Measurements from ENCODE around the gene PHPT1. TPM values are rescaled to one million over a fixed set of nuclear protein-coding genes. Genes with fewer than 3 reads are reported as not detected.
"Not testable (repeated sequence)": the region's sequence is repeated elsewhere in the genome, so short reads cannot be mapped to it uniquely, and the experiment has no call there.

PHPT1 gene
- 134 and 145 TPM in 2 replicates for total RNA-seq

DNA sequence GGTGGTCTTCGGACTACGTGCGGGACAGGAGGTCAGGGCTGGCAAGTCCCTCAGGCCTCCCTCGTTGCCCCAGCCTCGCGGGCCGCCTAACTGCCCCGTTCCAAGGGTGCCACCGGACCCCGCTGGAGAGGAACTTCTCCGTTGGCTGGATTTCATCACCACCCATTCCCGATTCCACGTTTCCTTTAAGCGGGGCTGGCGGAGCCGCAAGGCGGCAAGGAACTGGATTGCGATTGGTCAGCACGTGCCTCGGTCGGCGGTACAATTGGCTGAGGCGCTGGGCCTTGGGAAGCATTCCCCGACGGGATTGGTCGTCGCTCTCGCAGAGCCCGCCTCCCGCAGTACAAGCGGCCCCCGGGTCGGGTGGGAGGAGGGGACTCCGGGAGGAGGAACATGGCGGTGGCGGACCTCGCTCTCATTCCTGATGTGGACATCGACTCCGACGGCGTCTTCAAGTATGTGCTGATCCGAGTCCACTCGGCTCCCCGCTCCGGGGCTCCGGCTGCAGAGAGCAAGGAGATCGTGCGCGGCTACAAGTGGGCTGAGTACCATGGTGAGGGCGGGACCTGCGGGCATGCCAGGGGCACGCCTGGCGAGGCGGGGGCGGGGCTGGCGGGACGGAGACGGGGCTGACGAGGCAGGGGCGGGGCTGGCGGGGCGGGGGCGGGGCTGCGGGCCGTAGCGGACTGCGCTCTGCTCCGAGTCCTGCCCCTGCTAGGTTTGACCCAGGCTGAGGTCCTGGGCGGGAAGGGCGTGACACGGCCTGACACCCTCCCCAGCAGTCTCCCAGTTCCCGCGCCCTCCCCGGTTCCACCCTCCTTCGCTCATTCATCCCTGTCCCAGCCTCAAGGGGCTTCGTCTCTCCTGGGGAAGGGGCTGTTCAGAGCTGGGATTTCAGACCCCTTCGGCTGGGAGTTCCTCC is at the start of gene PHPT1:
Gene PHPT1, plus strand, starts transcription at position 372 of the 922 bp plus-strand sequence. Its CDS starts 22 bp downstream, at position 394.
- H3K36me3 Mint-ChIP-seq (ENCODE audit: low read depth): peaks cover 27% of the 10 kb centered on the region
- no peaks in the 10 kb centered on the region for H3K9me3 Mint-ChIP-seq
- peak within 1 kb of the TSS; percentile 94 for H3K27ac Mint-ChIP-seq
- peaks cover 11% of the 10 kb centered on the region for H3K4me1 Mint-ChIP-seq
- peak within 1 kb of the TSS; percentile 96 for H3K4me3 Mint-ChIP-seq
- intact Hi-C loops (cut with micrococcal nuclease): loop anchor here (1.0 to 10.0 kb wide), 8 partner anchors 18 to 316 kb away; partner anchors contain the start of genes EDF1, FBXW5, NPDC1 and TMEM141
- H3K27me3 Mint-ChIP-seq: peaks cover 7% of the 10 kb centered on the region
- peak; percentile 99 for DNase-seq

DNA sequence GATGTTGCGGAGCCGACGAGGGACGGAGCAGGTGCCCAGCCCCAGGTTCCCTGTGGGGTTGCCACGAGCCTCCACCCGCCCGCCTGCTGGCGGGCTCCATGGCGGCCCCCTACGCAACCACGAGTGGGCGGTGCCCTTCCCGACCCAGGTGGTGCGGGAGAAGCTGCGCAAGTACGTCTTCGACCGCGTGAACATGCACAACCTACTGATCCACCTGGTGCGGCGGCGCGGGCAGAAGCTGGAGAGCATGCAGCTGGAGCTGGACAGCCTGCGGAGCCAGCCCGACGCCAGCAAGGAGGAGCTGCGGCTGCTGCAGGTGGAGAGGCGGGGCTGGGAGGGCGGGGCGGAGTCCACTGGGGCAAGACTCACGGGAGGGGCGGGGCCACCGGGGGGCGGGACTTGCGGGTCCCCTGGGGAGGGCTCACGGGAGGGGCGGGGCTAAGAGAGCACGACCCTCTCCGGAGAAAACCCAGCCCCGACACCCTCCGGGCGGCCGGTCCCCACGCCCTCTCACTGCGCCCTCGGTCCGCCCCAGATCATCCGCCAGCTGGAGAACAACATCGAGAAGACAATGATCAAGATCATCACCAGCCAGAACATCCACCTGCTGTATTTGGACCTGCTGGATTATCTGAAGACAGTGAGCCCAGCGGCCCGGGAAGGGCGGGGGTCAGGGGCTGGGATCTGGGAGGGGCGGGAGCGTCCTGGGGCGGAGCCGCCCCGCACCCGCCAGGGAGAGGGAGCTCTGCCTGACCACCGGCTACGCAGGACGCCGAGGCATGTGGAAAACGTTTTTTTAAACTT is 49.2 kb upstream of the PHPT1 start:
- H3K4me3 Mint-ChIP-seq: peak overlapping the region; percentile 86
- H3K27me3 Mint-ChIP-seq: peaks cover 26% of the 10 kb centered on the region
- peak; percentile 91 for DNase-seq
- peaks cover 10% of the 10 kb centered on the region for H3K4me1 Mint-ChIP-seq
- H3K36me3 Mint-ChIP-seq (ENCODE audit: low read depth): no peaks in the 10 kb centered on the region
- H3K9me3 Mint-ChIP-seq: no peaks in the 10 kb centered on the region
- intact Hi-C loops (cut with micrococcal nuclease): loop anchor here (1.0 to 10.0 kb wide), 4 partner anchors 9 to 655 kb away; partner anchors contain the start of genes NSMF, PHPT1, TMEM141 and TRAF2
- H3K27ac Mint-ChIP-seq: peak overlapping the region; percentile 59

DNA sequence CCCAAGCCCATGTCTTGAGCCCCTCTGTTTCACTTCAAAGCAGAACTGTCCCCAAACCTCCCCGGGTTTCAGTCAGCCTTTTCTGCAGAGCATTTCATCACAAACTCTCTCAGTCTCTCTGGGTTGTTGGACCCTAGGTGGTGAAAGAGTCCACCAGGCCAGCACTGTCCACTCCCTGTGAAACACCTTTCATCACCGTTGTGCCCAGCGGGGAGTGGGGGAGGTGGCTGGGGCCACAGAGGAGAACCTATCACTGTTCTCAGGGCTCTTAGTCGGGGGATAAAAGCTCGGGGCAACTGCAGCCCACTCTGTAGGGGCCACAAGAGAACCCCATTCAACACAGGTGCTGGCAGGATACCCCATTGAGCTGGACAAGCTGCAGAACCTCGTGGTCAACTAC is 46.9 kb upstream of the PHPT1 start:
- no peak overlapping the region for H3K27ac Mint-ChIP-seq
- peaks cover 14% of the 10 kb centered on the region for H3K27me3 Mint-ChIP-seq
- intact Hi-C loops (cut with micrococcal nuclease): loop anchor here (10.0 kb wide), 1 partner anchor 82 kb away; the partner anchor contains the start of gene TRAF2
- H3K4me1 Mint-ChIP-seq: peaks cover 21% of the 10 kb centered on the region
- no peak overlapping the region for H3K4me3 Mint-ChIP-seq
- H3K9me3 Mint-ChIP-seq: no peaks in the 10 kb centered on the region
- DNase-seq: no peak
- peaks cover 3% of the 10 kb centered on the region for H3K36me3 Mint-ChIP-seq (ENCODE audit: low read depth)

DNA sequence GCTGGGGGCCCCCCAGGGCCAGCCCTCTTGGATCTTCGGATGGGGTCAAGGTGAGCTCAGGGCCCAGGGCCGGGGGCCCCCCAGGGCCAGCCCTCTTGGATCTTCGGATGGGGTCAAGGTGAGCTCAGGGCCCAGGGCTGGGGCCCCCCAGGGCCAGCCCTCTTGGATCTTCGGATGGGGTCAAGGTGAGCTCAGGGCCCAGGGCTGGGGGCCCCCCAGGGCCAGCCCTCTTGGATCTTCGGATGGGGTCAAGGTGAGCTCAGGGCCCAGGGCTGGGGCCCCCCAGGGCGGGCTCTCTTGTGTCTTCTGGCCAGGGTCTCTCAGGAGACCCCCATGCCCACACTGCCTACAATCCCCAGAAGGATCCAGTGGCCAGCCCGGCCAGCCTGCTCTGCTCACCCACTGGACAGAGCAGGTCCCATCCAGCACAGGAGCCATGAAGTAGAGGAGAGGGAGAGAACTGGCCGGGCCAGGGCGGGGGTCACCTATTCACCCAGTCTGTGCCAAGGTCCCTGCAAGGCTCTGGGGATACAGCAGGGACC is 46.1 kb upstream of the PHPT1 start:
- not testable (repeated sequence) for H3K36me3 Mint-ChIP-seq (ENCODE audit: low read depth); H3K9me3 Mint-ChIP-seq; H3K4me3 Mint-ChIP-seq; DNase-seq; H3K27ac Mint-ChIP-seq
- H3K4me1 Mint-ChIP-seq: peaks cover 21% of the 10 kb centered on the region
- H3K27me3 Mint-ChIP-seq: peaks cover 11% of the 10 kb centered on the region
- intact Hi-C loops (cut with micrococcal nuclease): loop anchor here (10.0 kb wide), 1 partner anchor 82 kb away; the partner anchor contains the start of gene TRAF2

DNA sequence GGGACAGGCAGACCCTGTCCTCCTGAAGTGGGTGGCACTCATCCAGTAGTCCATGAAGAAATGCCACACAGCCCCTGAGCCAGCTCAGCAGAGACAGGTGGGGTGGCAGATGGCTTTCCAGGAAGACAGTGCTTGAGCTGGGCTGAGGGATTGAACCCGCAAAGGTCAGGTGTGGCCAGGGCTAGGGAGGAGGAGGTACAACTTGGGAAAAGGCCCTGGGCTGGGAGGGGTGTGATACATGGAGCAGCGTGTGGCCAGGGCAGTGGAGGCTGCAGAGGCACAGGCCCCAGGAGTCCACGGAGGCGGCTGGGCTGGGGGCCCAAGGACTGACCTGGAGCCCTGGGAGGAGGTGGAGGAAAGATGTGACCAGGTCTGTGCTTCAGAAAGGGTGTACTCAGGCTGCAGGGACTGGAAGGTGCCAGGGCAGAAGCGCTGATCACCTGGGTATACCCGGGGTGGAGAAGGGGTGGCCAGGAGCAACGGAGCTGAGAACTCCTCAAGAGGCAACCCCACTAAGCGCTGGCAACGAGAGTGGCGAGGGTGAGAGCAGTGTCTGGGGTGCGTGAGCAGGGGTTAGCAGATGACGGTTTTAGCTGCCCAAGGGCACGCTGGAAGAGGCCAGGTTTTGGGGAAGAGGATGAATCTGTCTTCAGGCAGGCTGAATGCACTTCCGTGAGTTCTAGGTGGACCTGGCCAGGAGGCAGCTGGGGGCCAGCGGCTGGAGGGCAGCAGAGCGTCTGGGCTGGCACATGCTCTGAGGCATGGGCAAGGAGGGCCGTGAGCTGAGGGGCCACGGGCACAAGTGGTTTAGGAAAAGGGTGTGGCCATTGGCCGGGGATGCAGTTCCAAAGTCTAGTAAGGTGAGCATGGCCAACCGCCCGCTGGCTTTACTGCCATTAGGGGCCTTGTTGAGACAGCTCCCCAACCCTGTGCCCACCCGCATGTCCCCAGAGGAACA is 45.4 kb upstream of the PHPT1 start:
- Mint-ChIP-seq H3K9me3 (no peaks in the 10 kb centered on the region), H3K27ac (no peak overlapping the region), H3K4me3 (no peak overlapping the region), H3K27me3 (peaks cover 11% of the 10 kb centered on the region), H3K36me3 (ENCODE audit: low read depth) (peaks cover 3% of the 10 kb centered on the region), H3K4me1 (peaks cover 24% of the 10 kb centered on the region)
- DNase-seq: no peak
- intact Hi-C loops (cut with micrococcal nuclease): loop anchor here (10.0 kb wide), 1 partner anchor 81 kb away; the partner anchor contains the start of gene TRAF2

DNA sequence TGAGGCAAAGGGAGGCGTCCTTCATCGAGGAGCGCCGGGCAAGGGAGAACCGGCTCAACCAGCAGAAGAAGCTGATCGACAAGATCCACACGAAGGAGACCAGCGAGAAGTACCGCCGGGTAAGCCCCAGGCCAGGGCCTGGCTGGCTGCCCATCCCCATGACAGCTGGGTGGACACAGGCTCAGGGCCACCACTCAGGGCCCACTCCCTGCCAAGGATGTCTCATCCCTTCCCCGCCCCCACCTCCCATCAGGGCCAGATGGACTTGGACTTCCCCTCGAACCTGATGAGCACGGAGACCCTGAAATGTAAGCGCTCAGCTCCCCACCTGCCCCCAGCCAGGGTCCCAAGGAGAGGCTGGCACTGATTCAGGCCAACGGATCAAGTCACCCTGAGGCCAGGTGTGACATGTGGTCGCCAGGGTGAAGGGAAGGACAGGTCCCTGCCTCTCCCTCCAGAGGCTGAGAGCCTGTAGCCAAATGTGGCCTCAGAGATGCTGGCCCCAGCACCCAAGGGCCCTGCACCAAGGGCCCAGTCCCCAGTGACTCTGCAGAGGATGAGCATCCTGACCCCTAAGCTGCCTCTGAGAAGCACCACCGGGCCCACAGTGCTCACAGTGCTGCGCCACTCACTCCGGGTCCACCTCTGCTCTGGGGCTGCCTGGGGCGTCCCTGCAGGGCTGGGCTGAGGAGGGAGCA is 44.6 kb upstream of the PHPT1 start:
- H3K27me3 Mint-ChIP-seq: peaks cover 11% of the 10 kb centered on the region
- H3K4me3 Mint-ChIP-seq: no peak overlapping the region
- no peaks in the 10 kb centered on the region for H3K9me3 Mint-ChIP-seq
- H3K27ac Mint-ChIP-seq: no peak overlapping the region
- DNase-seq: no peak
- peaks cover 30% of the 10 kb centered on the region for H3K4me1 Mint-ChIP-seq
- intact Hi-C loops (cut with micrococcal nuclease): loop anchor here (5.0 to 10.0 kb wide), 2 partner anchors 80 to 98 kb away; partner anchors contain the start of gene TRAF2
- H3K36me3 Mint-ChIP-seq (ENCODE audit: low read depth): peaks cover 12% of the 10 kb centered on the region

DNA sequence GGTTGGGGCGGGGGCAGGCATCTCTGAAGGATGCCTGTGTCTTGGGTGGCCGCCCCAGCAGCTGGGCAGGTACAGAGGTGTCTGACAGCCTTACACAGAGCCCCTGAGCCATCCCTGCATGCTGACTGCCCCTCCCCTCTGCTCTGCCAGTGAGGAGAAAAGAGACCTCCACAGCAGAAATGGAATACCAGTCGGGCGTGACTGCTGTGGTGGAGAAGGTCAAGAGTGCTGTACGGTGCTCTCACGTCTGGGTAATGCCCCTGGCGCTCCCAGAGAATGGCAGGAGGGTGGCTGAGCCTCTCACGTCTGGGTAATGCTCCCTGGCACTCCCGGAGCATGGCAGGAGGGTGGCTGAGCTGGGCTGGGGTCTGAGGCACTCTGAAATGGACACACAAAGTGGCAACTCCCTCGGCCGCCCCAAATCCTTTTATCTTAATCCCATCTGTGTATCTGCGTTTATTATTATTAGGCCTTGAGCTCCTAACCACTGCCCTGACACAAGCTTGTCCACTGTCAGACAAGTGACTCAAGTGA is 43.9 kb upstream of the PHPT1 start:
- H3K27ac Mint-ChIP-seq: no peak overlapping the region

DNA sequence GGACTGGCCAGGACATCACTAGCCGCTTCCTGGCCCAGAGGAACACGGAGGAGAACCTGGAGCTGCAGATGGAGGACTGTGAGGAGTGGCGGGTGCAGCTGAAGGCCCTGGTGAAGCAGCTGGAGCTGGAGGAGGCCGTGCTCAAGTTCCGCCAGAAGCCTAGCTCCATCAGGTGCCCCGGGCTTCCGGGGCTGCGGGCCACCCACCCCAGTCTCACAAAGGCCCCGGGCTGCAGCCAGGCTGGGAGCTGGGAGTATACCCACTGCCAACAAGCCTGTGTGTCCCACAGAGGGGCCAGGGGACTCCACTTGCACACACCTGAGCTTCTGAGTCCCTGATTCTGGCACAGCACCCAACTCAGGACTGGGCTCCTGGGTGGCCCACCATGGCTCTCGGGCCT is 43.1 kb upstream of the PHPT1 start:
- H3K36me3 Mint-ChIP-seq (ENCODE audit: low read depth): peaks cover 20% of the 10 kb centered on the region
- peak overlapping the region; percentile 29 for H3K27ac Mint-ChIP-seq
- H3K9me3 Mint-ChIP-seq: no peaks in the 10 kb centered on the region
- DNase-seq: no peak
- intact Hi-C loops (cut with micrococcal nuclease): loop anchor here (2.0 to 10.0 kb wide), 3 partner anchors 13 to 96 kb away; partner anchors contain the start of gene TRAF2
- peak overlapping the region; percentile 91 for H3K4me3 Mint-ChIP-seq
- peaks cover 5% of the 10 kb centered on the region for H3K27me3 Mint-ChIP-seq
- peaks cover 31% of the 10 kb centered on the region for H3K4me1 Mint-ChIP-seq

More for the DNA sequence above, 43.9 kb upstream of the PHPT1 start:
- intact Hi-C loops (cut with micrococcal nuclease): loop anchor here (5.0 to 10.0 kb wide), 2 partner anchors 80 to 97 kb away; partner anchors contain the start of gene TRAF2
- no peak for DNase-seq
- Mint-ChIP-seq H3K27me3 (peaks cover 10% of the 10 kb centered on the region), H3K9me3 (no peaks in the 10 kb centered on the region), H3K36me3 (ENCODE audit: low read depth) (peaks cover 16% of the 10 kb centered on the region), H3K4me3 (peak overlapping the region; percentile 9), H3K4me1 (peaks cover 33% of the 10 kb centered on the region)

DNA sequence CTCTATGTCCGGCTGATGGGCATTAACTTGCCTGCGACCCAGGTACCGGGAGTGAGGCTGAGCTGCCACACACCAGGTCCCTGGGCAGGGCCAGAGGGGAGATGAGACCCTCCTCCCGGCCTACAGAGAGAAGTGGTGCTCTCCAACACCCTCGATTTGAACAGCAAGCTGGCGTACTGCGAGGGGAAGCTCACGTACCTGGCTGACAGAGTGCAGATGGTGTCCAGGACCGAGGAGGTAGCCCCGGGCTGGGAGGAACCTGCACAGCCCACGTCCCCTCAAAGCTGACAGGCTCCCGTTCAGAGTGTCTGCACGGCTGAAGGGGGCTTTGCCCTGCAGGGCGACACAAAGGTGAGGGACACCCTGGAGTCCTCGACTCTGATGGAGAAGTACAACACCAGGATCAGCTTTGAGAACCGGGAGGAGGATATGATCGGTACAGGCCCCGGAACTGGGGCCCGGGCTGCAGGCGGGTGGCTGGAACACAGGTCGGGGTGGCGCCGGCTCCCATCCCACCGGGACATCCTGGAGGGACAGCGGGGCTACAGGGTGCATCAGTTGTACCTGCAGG is 42.5 kb upstream of the PHPT1 start:
- H3K4me3 Mint-ChIP-seq: peak overlapping the region; percentile 91
- peaks cover 2% of the 10 kb centered on the region for H3K27me3 Mint-ChIP-seq
- intact Hi-C loops (cut with micrococcal nuclease): loop anchor here (2.0 to 10.0 kb wide), 3 partner anchors 14 to 96 kb away; partner anchors contain the start of gene TRAF2
- no peak for DNase-seq
- H3K36me3 Mint-ChIP-seq (ENCODE audit: low read depth): peaks cover 22% of the 10 kb centered on the region
- H3K4me1 Mint-ChIP-seq: peaks cover 30% of the 10 kb centered on the region
- peak overlapping the region; percentile 93 for H3K27ac Mint-ChIP-seq
- H3K9me3 Mint-ChIP-seq: no peaks in the 10 kb centered on the region

DNA sequence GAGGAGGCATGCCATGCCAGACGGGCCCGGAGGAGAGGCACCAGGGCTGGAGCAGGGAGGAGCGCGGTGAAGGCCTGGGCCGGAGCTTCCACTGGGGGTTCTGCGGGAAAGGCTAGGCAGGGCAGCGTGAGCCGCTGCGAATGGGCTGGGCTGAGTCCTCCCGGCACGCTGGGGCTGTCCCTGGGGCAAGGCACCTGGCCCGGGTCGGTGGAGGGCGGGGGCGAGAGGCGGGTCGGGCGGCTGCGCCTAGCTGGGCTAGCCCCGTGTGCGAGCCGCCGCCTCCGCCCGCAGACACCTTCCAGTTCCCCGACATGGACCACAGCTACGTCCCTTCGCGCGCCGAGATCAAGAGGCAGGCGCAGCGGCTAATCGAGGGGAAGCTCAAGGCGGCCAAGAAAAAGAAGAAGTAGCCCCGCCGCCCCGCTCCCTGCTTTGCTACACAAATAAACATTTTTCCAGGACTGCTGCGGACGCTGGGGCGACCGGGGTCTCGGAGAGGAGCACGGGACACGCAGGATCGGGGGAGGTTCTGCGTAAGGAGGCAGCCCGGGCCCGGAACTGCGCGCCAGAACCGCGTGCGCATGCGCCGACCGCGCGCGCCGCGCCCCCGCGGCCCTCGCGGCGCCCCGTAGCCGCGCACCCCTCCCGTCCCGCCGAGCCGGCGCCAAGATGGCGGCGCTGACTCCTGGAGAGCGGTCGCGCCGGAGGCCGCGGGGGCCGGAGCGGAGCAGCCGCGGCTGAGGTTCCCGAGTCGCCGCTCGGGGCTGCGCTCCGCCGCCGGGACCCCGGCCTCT is 41.7 kb upstream of the PHPT1 start, which contains the start of gene RABL6:
Gene RABL6, plus strand, starts transcription at position 668 of the 794 bp plus-strand sequence. CDS start 249 bp downstream, outside the sequence.
- intact Hi-C loops (cut with micrococcal nuclease): loop anchor here (2.0 to 10.0 kb wide), 3 partner anchors 15 to 95 kb away; partner anchors contain the start of gene TRAF2
- Mint-ChIP-seq H3K4me3 (peak within 1 kb of the TSS; percentile 91), H3K27me3 (no peaks in the 10 kb centered on the region), H3K9me3 (no peaks in the 10 kb centered on the region), H3K4me1 (peaks cover 36% of the 10 kb centered on the region), H3K27ac (peak within 1 kb of the TSS; percentile 93), H3K36me3 (ENCODE audit: low read depth) (peaks cover 22% of the 10 kb centered on the region)
- peak; percentile 96 for DNase-seq
